Measurements from ENCODE around the gene PRSS37. TPM values are rescaled to one million over a fixed set of nuclear protein-coding genes. Genes with fewer than 3 reads are reported as not detected.

PRSS37 gene
- total and polyA plus RNA-seq, 3 experiments from 2014 or later, result not detected

Other genes with a start within 250 kb of the PRSS37 start
- gene DENND11, start 139.3 kb downstream of the PRSS37 start, total RNA-seq, result 10 to 100 TPM; 25.9 to 27.4 TPM
- gene DENND11, start 139.3 kb downstream of the PRSS37 start, polyA plus RNA-seq, result 17.3 TPM
- not detected for gene WEE2, start 133.1 kb downstream of the PRSS37 start, total RNA-seq
- not detected for gene WEE2, start 133.1 kb downstream of the PRSS37 start, polyA plus RNA-seq
- gene SSBP1, start 103.1 kb downstream of the PRSS37 start, total RNA-seq, result 100 to 1,000 TPM; 284 to 291 TPM
- gene SSBP1, start 103.1 kb downstream of the PRSS37 start, polyA plus RNA-seq, result 331 TPM
- 1 to 10 TPM in 1 of 2 experiments, under 1 TPM in 1; 0.98 to 1.0 TPM for gene TAS2R3, start 77.4 kb downstream of the PRSS37 start, total RNA-seq
- not detected for gene TAS2R3, start 77.4 kb downstream of the PRSS37 start, polyA plus RNA-seq
- under 1 TPM; 0.62 to 0.92 TPM for gene TAS2R4, start 64.8 kb downstream of the PRSS37 start, total RNA-seq
- gene TAS2R4, start 64.8 kb downstream of the PRSS37 start, polyA plus RNA-seq, result not detected
- 1 to 10 TPM in 1 of 2 experiments, under 1 TPM in 1; 0.88 to 1.3 TPM for gene TAS2R5, start 51.3 kb downstream of the PRSS37 start, total RNA-seq
- gene TAS2R5, start 51.3 kb downstream of the PRSS37 start, polyA plus RNA-seq, result not detected
- gene OR9A4, start 74.9 kb upstream of the PRSS37 start, total RNA-seq, result not detected
- gene OR9A4, start 74.9 kb upstream of the PRSS37 start, polyA plus RNA-seq, result not detected
- under 1 TPM; 0.24 to 0.29 TPM for gene CLEC5A, start 105.5 kb upstream of the PRSS37 start, total RNA-seq
- gene CLEC5A, start 105.5 kb upstream of the PRSS37 start, polyA plus RNA-seq, result not detected
- not detected for gene TAS2R38, start 132.3 kb upstream of the PRSS37 start, total RNA-seq
- gene TAS2R38, start 132.3 kb upstream of the PRSS37 start, polyA plus RNA-seq, result not detected
- gene MGAM, start 154.4 kb upstream of the PRSS37 start, total RNA-seq, result not detected
- not detected for gene MGAM, start 154.4 kb upstream of the PRSS37 start, polyA plus RNA-seq